NCI-H1048 (cell line): ENCODE data around the gene HNRNPH3.

Experiments
- DNase-seq: peaks from one replicate; lab custom pipeline; 2025; lab: John Stamatoyannopoulos, UW

Gene HNRNPH3

GRCh38 chr10:68385740-68386139 is 53.9 kb downstream of the HNRNPH3 start:
- no peak for DNase-seq
